GM19099 (cell line): ENCODE measurements around the gene LMOD2.

Experiments used
- POLR2A ChIP-seq: IDR thresholded peaks from 3 replicates; pipeline ENCODE4 v1.6.1; 2011; ENCODE audit warnings: low read depth; ENCODE audit not compliant: insufficient read length; ENCODE audit errors: extremely low read depth

LMOD2 gene

GRCh38 chr7:123655614-123656013 lies at the start of gene LMOD2:
TSS of gene LMOD2 (plus strand) at chr7:123655866. CDS start at chr7:123655964, 98 bp downstream.
- TF ChIP-seq POLR2A, result no peak

DNA sequence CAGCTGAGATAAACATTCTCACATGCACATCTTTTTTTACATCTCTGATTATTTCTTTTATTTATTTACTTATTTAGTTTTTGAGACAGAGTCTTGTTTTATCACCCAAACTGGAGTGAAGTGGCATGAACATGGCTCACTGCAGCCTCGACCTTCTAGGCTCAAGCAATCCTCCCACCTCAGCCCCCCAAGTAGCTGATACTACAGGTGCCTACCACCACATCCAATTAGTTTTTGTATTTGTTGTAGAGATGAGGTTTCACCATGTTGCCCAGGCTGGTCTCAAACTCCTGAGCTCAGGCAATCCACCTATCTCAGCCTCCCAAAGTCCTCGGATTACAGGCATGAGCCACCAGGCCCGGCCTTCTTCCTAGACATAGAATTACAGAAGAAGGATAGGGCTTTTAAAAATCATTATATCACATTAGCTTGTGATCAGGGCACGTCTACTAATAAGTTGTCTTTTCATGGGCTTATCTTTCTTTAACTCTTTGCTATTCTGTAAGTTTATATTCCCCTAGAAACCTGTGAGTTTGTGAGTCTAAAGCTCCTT lies 48.2 kb upstream of the LMOD2 start:
- TF ChIP-seq POLR2A, result no peak

- no peak for TF ChIP-seq POLR2A
These were observed 46.4 kb upstream of the LMOD2 start for GRCh38 chr7:123608991-123609882.

GRCh38 chr7:123609883-123610239 lies 45.8 kb upstream of the LMOD2 start:
- no peak for TF ChIP-seq POLR2A

DNA sequence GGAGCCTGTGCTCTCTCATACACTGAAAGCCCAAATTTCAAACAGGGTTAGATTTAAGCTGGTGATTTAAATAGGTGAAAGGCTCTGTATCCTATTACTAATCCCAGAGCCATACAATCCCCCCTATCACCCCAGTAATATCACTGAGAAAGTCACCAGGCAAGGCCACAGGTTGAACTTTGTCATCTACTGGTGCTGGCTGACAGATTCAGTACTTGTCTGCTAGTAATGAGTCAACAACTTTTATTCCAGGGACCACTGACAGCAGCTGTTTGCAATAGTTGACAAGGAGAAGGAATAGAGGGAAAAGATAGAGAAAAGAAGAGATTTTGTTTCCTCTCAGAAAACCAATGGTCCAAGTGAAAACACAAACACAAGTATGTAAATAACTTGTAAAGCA lies 43.6 kb upstream of the LMOD2 start:
- TF ChIP-seq POLR2A, result no peak

GRCh38 chr7:123615344-123615743 lies 40.3 kb upstream of the LMOD2 start:
- TF ChIP-seq POLR2A, result no peak

DNA sequence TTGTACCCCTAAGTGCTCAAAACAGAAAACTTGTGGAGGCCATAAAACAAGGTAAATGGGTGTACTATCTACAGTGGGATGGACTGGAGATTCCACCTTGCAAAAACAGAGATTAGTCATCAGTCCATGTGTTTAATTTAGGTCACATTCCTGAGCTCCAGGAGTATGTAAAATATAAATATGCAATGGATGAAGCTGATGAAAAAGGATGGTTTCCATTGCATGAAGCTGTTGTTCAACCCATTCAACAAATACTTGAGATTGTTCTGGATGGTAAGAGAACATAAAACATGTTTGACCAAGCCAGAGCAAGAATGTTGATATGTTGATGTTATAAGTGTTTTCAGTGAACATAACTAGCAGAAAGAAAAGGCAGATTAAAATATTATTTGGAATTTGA lies 39.4 kb upstream of the LMOD2 start:
- TF ChIP-seq POLR2A, result no peak

- TF ChIP-seq POLR2A, result no peak
These were observed 34.0 kb upstream of the LMOD2 start for GRCh38 chr7:123621707-123622106.

DNA sequence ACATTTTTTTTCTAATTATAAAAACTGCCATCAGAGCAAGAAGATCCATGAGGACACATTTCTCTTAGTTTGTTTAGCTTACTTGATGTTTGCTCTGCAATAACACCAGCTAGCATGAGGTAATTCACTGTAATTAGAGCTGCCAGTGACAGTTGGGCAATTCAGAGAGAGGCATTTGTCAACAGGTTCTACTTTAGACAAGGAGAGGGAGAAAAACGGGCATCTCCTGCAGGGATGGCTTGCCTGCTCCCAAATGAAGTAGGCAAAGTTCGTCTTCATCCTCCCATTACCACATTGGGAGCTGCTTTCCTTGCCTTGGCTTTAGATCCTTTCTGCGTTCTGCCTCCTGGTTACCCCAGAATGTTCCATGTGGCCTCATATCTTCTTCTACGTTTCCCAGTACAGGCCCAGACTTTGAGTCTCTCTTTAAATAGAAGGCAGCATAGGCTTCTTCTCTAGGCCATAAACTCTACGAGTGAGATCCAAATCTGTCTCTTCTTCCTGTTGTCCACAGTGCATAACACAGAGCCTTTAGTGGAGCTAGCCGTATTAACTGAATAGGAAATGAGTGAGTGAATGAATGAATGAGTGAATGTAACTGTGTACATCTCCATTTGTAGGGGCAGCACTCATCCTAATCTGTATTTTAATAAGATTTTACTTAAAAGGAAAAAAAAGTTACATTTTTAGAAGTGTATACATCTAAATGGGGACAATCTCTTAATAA lies 32.8 kb upstream of the LMOD2 start:
- no peak for TF ChIP-seq POLR2A

- no peak for TF ChIP-seq POLR2A
These were observed 31.0 kb upstream of the LMOD2 start for GRCh38 chr7:123624527-123625183.

DNA sequence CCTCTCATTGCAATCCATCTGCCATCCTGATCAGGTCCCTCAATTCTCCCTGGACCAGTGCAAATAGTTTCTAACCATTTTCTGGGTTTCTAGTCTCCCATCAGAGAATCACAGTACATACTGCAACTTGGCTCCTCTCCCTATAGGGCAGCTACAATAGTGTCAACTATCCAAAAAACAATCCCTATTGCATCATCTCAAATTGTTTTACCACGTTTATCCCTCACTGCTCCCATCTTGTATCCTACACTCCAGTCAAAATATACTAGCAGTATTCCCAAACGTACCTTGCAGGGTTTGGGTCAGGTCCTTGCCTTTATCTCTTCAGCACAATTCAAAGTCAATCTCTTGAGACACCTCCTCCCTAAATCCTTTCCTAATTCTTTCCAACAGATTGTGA lies 30.4 kb upstream of the LMOD2 start:
- TF ChIP-seq POLR2A, result no peak

DNA sequence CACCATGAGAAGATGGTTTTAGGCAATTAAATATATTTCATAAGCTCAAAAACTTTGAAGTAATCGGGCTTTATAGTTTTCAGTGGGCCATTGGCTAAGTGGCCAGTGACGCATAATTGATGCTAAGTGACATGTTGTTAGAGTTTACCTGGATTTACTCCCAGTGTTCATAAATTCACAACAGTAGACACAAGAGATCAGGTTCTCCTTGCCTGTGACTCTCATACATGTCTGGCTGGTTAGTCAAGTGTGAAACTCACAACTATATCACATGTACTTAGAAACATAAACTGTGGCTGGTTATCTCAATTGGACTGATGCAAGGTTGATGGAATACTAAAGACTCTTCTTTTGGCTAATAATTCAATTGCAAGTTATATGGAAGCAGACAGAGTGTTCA lies 27.8 kb upstream of the LMOD2 start:
- TF ChIP-seq POLR2A, result no peak

DNA sequence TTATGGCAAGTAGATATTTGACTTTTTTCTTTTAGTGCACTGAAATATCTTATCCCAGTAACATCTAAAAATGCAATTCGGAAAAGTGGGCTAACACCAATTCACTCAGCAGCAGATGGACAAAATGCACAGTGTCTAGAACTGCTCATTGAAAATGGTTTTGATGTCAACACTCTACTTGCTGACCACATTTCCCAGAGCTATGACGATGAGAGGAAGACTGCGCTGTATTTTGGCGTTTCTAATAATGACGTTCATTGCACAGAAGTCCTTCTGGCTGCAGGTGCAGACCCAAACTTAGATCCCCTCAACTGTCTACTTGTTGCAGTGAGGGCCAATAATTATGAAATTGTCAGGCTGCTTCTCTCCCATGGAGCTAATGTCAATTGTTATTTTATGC lies 26.8 kb upstream of the LMOD2 start:
- no peak for TF ChIP-seq POLR2A

DNA sequence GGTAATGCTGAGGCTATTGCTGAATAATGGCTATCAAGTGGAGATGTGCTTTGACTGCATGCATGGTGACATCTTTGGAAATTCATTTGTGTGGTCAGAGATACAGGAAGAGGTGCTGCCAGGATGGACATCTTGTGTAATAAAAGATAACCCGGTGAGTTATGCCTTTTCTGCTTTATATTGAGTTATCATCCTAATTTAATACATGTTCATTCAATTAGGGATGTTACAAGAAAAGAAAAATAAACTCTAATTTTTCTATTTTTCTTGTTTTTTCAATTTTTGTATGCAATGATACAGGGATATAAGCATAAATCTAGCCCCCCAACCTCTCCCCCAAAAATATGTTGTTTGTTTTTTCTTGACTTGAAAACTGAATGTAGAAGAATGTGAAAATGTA lies 26.4 kb upstream of the LMOD2 start:
- TF ChIP-seq POLR2A, result no peak

DNA sequence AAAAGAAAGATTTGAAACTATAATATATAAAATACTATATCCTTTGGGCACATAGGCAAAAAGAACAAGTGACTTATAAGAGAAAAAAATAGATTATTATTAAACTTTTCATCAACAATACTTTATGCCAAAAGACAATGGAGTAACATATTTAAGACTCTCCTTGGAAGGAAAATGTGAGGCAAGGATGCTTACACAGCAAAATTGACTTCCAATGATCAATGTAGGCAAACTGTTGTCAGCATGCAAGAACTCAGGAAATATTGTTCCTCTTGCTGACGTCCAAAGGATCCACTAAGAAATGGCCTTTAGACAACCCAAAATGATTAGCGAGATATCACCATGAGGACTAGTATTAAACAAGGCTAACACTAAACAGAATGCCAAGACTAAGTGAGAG lies 22.9 kb upstream of the LMOD2 start:
- TF ChIP-seq POLR2A, result no peak
